Measurements from ENCODE around the gene ESPL1.
A peak's percentile ranks its signal among the peaks of the same experiment; 100 is the strongest.

The ESPL1 gene

DNA sequence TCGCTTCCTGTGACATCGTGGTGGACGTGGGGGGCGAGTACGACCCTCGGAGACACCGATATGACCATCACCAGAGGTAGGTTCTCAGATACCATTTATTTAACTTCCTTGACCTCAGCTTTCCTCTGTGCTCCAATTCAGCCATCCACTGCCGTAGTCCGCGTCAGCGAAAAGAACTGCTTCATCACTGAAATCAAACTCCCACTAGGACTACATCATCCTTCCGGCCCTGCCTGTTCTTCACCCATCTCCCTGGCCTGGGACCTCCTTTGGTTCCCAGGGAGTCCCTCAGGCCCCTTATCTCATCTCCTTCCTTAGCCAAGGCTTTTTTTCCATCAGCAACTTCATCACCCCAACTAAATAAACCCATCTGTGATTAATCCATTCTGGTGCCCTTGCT is 32.1 kb downstream of the ESPL1 start:
- peak; percentile 55 for DNase-seq (ENCODE audit: low read depth)
- H3K4me3 ChIP-seq (replicated peaks; ENCODE audit: low read depth, low read length), result peak overlapping the region; percentile 93
- no peak for TF ChIP-seq CTCF (IDR thresholded peaks at IDR 0.05; ENCODE audit: low read length, missing control alignments)

- DNase-seq (ENCODE audit: low read depth), result no peak
- no peak for TF ChIP-seq CTCF (IDR thresholded peaks at IDR 0.05; ENCODE audit: low read length, missing control alignments)
- no peak overlapping the region for H3K4me3 ChIP-seq (replicated peaks; ENCODE audit: low read depth, low read length)
Observed at GRCh38 chr12:53302903-53303302, 34.8 kb downstream of the ESPL1 start.

- no peak for DNase-seq (ENCODE audit: low read depth)
- no peak for TF ChIP-seq CTCF (IDR thresholded peaks at IDR 0.05; ENCODE audit: low read length, missing control alignments)
- H3K4me3 ChIP-seq (replicated peaks; ENCODE audit: low read depth, low read length), result no peak overlapping the region
Observed at GRCh38 chr12:53306826-53307225, 38.7 kb downstream of the ESPL1 start.

DNA sequence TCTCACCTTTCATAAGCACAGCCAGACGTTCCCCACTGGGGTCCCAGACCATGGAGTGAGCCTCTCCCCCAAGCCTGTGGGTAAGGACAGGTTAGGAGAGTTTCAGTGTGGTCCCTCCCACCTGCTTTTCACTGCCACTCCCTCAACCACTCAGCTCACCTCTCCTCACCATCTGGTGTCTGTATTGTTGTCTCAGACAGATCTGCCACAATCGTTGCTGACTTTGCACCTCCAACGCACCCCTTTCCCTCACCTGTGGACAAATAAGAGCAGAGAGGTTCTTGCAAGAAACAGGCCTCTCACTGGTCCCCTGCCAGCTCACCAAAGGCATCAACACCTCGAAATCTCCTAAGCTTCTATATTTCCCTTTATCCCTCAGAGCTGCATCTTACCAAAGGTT is 40.2 kb downstream of the ESPL1 start:
- no peak overlapping the region for H3K4me3 ChIP-seq (replicated peaks; ENCODE audit: low read depth, low read length)
- DNase-seq (ENCODE audit: low read depth), result no peak
- TF ChIP-seq CTCF (IDR thresholded peaks at IDR 0.05; ENCODE audit: low read length, missing control alignments), result no peak

- no peak for TF ChIP-seq CTCF (IDR thresholded peaks at IDR 0.05; ENCODE audit: low read length, missing control alignments)
- no peak for DNase-seq (ENCODE audit: low read depth)
- no peak overlapping the region for H3K4me3 ChIP-seq (replicated peaks; ENCODE audit: low read depth, low read length)
Observed at GRCh38 chr12:53313996-53314395, 45.9 kb downstream of the ESPL1 start.

GRCh38 chr12:53320352-53321195 is 52.5 kb downstream of the ESPL1 start:
- TF ChIP-seq CTCF (IDR thresholded peaks at IDR 0.05; ENCODE audit: low read length, missing control alignments), result no peak
- peak overlapping the region; percentile 95 for H3K4me3 ChIP-seq (replicated peaks; ENCODE audit: low read depth, low read length)
- peak; percentile 26 for DNase-seq (ENCODE audit: low read depth)

Measured in fibroblast of pulmonary artery (primary cell).